Epithelial cell of proximal tubule (primary cell): Measurements from ENCODE around the gene GLMN. TPM values are rescaled to one million over a fixed set of nuclear protein-coding genes. Genes with fewer than 3 reads are reported as not detected.

Source experiments
- DNase-seq: peaks from one replicate; pipeline ENCODE4 v3.0.0-alpha.2; 2011; ENCODE audit warnings: low read depth
- H3K4me3 ChIP-seq: 2 replicates; pipeline ENCODE4 v1.5.1; 2011; ENCODE audit warnings: low read depth, mild to moderate bottlenecking, low read length
- CTCF ChIP-seq: conservative IDR thresholded peaks from 2 replicates; pipeline ENCODE4 v1.5.1; 2012; ENCODE audit warnings: low read depth, mild to moderate bottlenecking, low read length
- total RNA-seq: library from RNA; depleted of rRNA; stranded (reverse); fragments of >200 nt; gene quantifications from 2 replicates; pipeline ENCODE4 v1.2.3, GENCODE V29; 2015

The GLMN gene
- total RNA-seq, 1 donor from 2014 or later: 7.0 TPM

- H3K4me3 ChIP-seq: no peak overlapping the region
- DNase-seq: no peak
- TF ChIP-seq CTCF: no peak
Measured at GRCh38 chr1:92329347-92330129, 30.8 kb upstream of the GLMN start.

DNA sequence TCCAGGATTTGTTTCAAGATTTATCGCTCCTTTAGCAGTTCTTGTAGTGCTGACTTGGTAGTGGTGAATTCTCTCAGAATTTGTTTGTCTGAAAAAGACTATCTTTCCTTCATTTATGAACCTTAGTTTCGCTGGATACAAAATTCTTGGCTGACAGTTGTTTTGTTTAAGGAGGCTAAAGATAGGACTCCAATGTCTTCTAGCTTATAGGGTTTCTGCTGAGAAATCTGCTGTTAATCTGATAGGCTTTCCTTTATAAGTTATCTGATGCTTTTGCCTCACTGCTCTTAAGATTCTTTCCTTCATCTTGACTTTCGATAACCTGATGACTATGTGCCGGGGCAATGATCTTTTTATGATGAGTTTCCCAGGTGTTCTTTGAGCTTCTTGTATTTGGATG is 29.0 kb upstream of the GLMN start:
- TF ChIP-seq CTCF: no peak
- DNase-seq: no peak
- H3K4me3 ChIP-seq: no peak overlapping the region

GRCh38 chr1:92326681-92327080 is 27.9 kb upstream of the GLMN start:
- TF ChIP-seq CTCF: no peak
- H3K4me3 ChIP-seq: no peak overlapping the region
- DNase-seq: no peak

DNA sequence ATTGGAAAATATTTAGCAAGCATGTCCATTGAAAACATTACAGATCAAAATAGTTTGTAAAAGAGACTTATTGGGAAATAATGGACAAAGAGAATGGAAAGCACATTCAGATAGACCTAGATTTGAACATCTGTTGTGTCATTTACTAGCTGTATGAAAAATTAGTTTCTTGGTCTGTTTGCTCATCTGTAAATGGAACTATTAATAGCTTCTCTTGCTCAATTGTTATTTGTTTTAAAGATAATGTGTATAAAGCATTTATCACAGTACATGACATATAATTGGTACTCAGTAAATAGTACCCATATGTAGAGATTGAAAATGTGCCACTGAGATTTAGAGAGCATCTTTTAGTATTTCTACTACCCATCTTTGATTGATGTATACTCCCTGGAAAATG is 26.0 kb upstream of the GLMN start:
- no peak for TF ChIP-seq CTCF
- no peak overlapping the region for H3K4me3 ChIP-seq
- DNase-seq: no peak

DNA sequence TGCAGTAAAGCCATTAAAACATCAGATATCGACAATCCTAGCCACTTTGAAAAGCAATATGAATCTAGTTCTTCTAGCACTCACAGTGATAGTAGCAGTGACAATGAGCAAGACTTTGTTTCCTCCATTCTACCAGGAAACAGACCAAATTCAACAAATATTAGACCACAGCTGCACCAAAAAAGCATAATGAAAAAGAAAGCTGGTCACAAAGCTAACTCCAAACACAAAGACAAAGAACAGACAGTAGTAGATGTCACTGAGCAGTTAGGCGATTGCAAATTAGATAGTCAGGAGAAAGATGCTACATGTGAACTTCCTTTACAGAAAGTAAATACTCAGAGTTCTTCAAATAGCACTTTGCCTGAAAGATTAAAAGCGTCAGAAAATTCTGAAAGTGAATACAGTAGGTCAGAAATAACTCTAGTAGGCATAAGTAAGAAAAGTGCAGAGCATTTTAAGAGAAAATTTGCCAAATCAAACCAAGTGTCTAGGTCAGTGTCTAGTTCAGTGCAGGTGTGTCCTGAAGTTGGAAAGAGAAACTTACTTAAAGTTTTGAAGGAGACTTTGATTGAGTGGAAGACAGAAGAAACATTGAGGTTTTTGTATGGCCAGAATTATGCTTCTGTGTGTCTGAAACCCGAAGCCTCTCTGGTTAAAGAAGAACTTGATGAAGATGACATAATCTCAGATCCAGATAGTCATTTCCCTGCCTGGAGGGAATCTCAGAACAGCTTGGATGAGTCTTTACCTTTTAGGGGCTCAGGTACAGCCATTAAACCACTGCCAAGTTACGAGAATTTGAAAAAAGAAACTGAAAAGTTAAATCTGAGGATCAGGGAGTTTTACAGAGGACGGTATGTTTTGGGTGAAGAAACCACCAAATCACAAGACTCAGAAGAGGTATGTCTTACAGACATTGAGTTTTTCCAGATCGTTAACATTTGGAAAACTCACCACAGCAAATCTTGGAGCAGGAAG is 25.0 kb upstream of the GLMN start:
- H3K4me3 ChIP-seq: no peak overlapping the region
- TF ChIP-seq CTCF: no peak
- no peak for DNase-seq

DNA sequence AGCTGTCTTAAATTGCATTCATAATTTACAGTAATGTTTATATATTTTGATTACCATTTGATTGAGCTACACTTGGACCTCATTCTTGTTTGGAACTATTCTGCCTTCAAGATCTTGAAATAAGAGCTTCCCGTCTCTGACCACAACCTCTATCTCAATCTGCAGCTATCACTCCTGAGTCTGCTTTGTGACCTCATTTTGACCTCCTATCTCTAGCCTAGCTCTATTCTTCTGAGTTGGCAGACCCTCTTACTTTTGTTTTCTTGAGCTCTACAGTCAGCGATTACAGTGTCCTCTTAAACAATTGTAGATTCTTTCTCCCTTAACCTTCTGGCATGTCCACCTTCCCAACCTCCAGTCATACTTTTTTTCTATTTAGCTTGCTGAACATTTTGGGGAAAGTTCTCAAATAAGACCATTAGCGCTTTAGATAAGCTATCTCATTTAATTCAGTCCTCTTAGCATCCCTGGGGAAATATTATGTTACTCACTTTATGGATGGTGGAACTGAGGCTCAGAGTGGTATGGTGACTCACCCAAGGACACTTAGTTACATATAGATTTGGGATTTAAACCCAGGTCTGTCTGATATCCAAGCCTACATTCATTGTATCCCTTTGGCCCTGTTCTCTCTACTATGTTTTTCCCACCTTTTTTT is 19.2 kb upstream of the GLMN start:
- TF ChIP-seq CTCF: no peak
- DNase-seq: no peak

More for the DNA sequence above, 19.2 kb upstream of the GLMN start:
- no peak overlapping the region for H3K4me3 ChIP-seq
